Measurements from ENCODE around the gene NDUFAF2. TPM values are rescaled to one million over a fixed set of nuclear protein-coding genes. Genes with fewer than 3 reads are reported as not detected.

The NDUFAF2 gene
- total RNA-seq, 4 donors from 2014 or later: 44.0 to 56.3 (median 45.9) TPM

DNA sequence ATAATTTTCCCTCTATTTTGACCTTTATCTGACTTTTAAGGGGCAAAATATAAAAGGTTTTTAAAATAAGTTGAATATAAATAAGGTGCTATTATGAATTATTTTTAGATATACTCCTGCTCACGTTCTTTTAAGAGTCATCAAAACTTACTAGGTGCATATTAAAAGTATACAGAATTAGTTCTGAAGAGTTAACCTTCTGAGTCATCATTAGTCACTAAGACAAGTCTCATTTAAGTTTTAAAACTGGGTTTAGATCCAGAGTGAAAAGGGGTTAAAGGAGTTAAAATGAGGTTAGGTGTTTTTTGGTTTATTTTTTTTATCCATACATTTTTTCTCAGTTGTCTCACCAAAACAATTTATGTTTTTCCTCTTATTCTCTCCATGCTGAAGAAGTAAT, 175.5 kb downstream of the NDUFAF2 start:
- no peak for ATAC-seq
- Histone ChIP-seq H3K36me3 (no peaks in the 10 kb centered on the region), H3K4me3 (no peak overlapping the region), H3K9me3 (no peaks in the 10 kb centered on the region), H3K27me3 (no peaks in the 10 kb centered on the region), H3K27ac (no peak overlapping the region), H3K4me1 (no peaks in the 10 kb centered on the region)
- TF ChIP-seq POLR2AphosphoS5 (IDR thresholded peaks at IDR 0.05) (no peak), EP300 (IDR thresholded peaks at IDR 0.05) (no peak), POLR2A (IDR thresholded peaks at IDR 0.05) (no peak)
- TF ChIP-seq, protein P1, sequence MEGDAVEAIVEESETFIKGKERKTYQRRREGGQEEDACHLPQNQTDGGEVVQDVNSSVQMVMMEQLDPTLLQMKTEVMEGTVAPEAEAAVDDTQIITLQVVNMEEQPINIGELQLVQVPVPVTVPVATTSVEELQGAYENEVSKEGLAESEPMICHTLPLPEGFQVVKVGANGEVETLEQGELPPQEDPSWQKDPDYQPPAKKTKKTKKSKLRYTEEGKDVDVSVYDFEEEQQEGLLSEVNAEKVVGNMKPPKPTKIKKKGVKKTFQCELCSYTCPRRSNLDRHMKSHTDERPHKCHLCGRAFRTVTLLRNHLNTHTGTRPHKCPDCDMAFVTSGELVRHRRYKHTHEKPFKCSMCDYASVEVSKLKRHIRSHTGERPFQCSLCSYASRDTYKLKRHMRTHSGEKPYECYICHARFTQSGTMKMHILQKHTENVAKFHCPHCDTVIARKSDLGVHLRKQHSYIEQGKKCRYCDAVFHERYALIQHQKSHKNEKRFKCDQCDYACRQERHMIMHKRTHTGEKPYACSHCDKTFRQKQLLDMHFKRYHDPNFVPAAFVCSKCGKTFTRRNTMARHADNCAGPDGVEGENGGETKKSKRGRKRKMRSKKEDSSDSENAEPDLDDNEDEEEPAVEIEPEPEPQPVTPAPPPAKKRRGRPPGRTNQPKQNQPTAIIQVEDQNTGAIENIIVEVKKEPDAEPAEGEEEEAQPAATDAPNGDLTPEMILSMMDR (IDR thresholded peaks at IDR 0.05): no peak
- WGBS, 2 donors (ENCODE audit: low coverage in 1 of 2): 14 to 25% methylated on average over 1 of the region's 1 CpG

DNA sequence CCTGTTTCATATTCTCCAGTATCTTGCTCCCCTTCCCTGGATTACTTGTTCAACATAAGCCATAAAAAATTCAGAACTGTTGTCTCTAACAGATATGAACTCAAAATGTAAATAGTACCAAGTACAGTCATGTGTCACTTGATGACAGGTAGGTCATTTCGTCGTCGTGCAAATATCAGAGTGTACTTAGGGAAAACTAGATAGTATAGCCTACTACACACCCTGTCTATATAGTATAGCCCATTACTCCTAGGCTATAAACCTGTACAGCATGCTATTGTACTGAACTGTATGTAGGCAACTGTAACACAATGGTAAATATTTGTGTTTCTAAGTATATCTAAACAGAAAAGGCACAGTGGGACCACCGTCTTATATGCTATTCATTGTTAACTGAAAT, 178.1 kb downstream of the NDUFAF2 start:
- no peak for ATAC-seq
- no peak overlapping the region for H3K27ac ChIP-seq
- WGBS, 2 donors (ENCODE audit: low coverage in 1 of 2): 85 to 92% methylated on average over 3 to 4 of the region's 4 CpGs
- H3K27me3 ChIP-seq: no peaks in the 10 kb centered on the region
- TF ChIP-seq POLR2AphosphoS5 (IDR thresholded peaks at IDR 0.05): no peak
- no peak for TF ChIP-seq POLR2A (IDR thresholded peaks at IDR 0.05)
- TF ChIP-seq EP300 (IDR thresholded peaks at IDR 0.05): no peak
- TF ChIP-seq, protein P1 (IDR thresholded peaks at IDR 0.05): no peak
- no peaks in the 10 kb centered on the region for H3K36me3 ChIP-seq
- H3K9me3 ChIP-seq: no peaks in the 10 kb centered on the region
- H3K4me3 ChIP-seq: no peak overlapping the region
- H3K4me1 ChIP-seq: no peaks in the 10 kb centered on the region

DNA sequence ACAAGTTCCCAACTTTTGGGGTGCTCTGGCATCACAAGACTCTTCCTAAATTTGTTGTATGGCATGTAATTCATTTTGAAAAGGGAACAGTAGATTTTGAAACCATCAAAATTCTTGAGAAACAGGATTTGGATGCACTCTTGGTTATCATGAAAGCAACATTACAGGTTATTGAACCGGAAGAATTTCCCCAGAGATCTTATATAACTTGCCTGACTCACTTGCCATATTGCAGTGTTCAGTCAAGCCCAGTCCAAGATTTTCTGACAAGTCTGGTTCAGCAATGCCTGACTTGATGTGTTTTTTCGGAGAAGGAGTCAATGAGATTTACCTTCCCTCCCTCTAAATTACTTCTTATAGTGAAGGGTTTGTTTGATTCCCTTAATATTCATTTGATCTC, 185.3 kb downstream of the NDUFAF2 start:
- TF ChIP-seq EP300 (IDR thresholded peaks at IDR 0.05): no peak
- no peaks in the 10 kb centered on the region for H3K4me1 ChIP-seq
- WGBS, 2 donors (ENCODE audit: low coverage in 1 of 2): 88 to 94% methylated on average over 1 to 2 of the region's 2 CpGs

DNA sequence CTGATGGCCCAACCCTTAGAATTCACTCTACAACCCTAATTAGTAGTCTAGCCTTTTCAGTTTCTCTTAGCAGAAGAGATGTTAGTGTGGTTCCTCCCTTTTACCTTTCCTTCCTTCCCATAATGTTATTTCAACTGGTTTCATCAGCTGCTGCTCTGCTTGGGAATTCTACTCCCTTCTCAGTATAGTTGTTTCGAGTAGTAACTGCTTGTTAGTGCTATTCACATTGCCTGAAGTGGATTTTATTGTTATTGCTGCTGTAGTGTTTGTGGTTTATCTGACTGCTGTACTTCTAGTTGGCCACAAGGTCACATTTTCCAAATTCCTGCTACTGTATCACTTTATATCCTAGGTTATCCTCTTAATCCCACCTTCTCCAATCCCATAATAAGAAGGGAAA, 187.6 kb downstream of the NDUFAF2 start:
- H3K27ac ChIP-seq: no peak overlapping the region
- no peaks in the 10 kb centered on the region for H3K27me3 ChIP-seq
- no peaks in the 10 kb centered on the region for H3K9me3 ChIP-seq
- H3K4me1 ChIP-seq: no peaks in the 10 kb centered on the region
- WGBS, 2 donors (ENCODE audit: low coverage in 1 of 2): 40 to 87% methylated on average over 1 of the region's 1 CpG
- TF ChIP-seq EP300 (IDR thresholded peaks at IDR 0.05): no peak
- TF ChIP-seq, protein P1 (IDR thresholded peaks at IDR 0.05): no peak
- TF ChIP-seq POLR2AphosphoS5 (IDR thresholded peaks at IDR 0.05): no peak
- TF ChIP-seq POLR2A (IDR thresholded peaks at IDR 0.05): no peak
- no peak overlapping the region for H3K4me3 ChIP-seq
- ATAC-seq: no peak
- H3K36me3 ChIP-seq: no peaks in the 10 kb centered on the region

More for the DNA sequence above, 185.3 kb downstream of the NDUFAF2 start:
- H3K9me3 ChIP-seq: no peaks in the 10 kb centered on the region
- no peak overlapping the region for H3K27ac ChIP-seq
- ATAC-seq: no peak
- no peaks in the 10 kb centered on the region for H3K27me3 ChIP-seq
- H3K36me3 ChIP-seq: no peaks in the 10 kb centered on the region
- no peak overlapping the region for H3K4me3 ChIP-seq

DNA sequence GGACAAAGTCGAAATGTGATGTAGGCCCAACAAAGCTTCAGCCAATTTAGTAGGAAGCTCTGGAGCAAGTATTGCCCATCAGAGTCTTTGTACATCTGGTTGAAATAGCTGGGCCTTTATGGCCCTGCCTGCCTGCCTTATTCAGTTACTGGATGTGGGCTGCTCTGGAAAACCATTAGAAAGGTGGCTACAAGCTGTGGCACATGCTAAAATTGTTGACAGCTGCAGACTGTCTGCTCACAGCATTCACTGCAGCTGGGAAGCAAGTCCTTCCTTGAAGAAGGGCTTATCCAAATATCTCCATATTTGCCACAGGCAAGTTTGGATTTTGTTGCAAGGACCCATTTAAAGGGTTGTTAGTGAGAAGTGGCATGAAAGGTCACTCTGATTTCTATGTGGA, 192.8 kb downstream of the NDUFAF2 start:
- no peaks in the 10 kb centered on the region for H3K4me1 ChIP-seq
- no peak overlapping the region for H3K4me3 ChIP-seq
- H3K27ac ChIP-seq: no peak overlapping the region
- WGBS, 2 donors (ENCODE audit: low coverage in 1 of 2): 88 to 100% methylated on average over 1 of the region's 1 CpG
- H3K36me3 ChIP-seq: no peaks in the 10 kb centered on the region
- no peak for ATAC-seq
- no peaks in the 10 kb centered on the region for H3K27me3 ChIP-seq
- TF ChIP-seq POLR2AphosphoS5 (IDR thresholded peaks at IDR 0.05) (no peak), POLR2A (IDR thresholded peaks at IDR 0.05) (no peak), EP300 (IDR thresholded peaks at IDR 0.05) (no peak)
- TF ChIP-seq, protein P1 (IDR thresholded peaks at IDR 0.05): no peak
- no peaks in the 10 kb centered on the region for H3K9me3 ChIP-seq

All from gastroesophageal sphincter (tissue), 4 donors.